HepG2 (cell line): ENCODE measurements around the gene MAN1B1. TPM values are rescaled to one million over a fixed set of nuclear protein-coding genes. Genes with fewer than 3 reads are reported as not detected.

ENCODE experiments used
- AGO1 ChIP-seq: fragments of 200-400 bp; formaldehyde crosslinking; IDR thresholded peaks from 2 replicates; pipeline ENCODE4 v1.6.1; 2017; ENCODE audit warnings: mild to moderate bottlenecking, low read depth, low read length, moderate library complexity; ENCODE audit not compliant: poor library complexity, severe bottlenecking
- ARNTL ChIP-seq: sonication (generic); formaldehyde crosslinking; IDR thresholded peaks from 2 replicates; pipeline ENCODE4 v1.4.0; 2020; ENCODE audit warnings: mild to moderate bottlenecking, missing genetic modification reagents
- FOSL1 ChIP-seq: sonication (generic); formaldehyde crosslinking; IDR thresholded peaks from 2 replicates; pipeline ENCODE4 v1.9.0; 2021; ENCODE audit warnings: missing genetic modification reagents, borderline replicate concordance
- HHEX ChIP-seq: IDR thresholded peaks from 2 replicates; pipeline ENCODE4 v1.6.1; 2016; ENCODE audit warnings: control low read depth
- HIVEP1 ChIP-seq: sonication (generic); formaldehyde crosslinking; IDR thresholded peaks from 2 replicates; pipeline ENCODE4 v1.4.0; 2020; ENCODE audit warnings: mild to moderate bottlenecking, missing genetic modification reagents
- HNF4A ChIP-seq: sonication (generic); formaldehyde crosslinking; IDR thresholded peaks from 2 replicates; pipeline ENCODE4 v1.4.0; 2020; ENCODE audit warnings: missing genetic modification reagents
- MEIS2 ChIP-seq: sonication (generic); formaldehyde crosslinking; IDR thresholded peaks from 2 replicates; pipeline ENCODE4 v1.9.0; 2021; ENCODE audit warnings: mild to moderate bottlenecking, missing genetic modification reagents
- MIXL1 ChIP-seq: IDR thresholded peaks from 2 replicates; pipeline ENCODE4 v1.6.1; 2016
- NFE2L2 ChIP-seq: fragments of 150-350 bp; IDR thresholded peaks from 2 replicates; pipeline ENCODE4 v1.6.1; 2014; ENCODE audit warnings: low read length
- NFKB2 ChIP-seq: sonication (generic); formaldehyde crosslinking; IDR thresholded peaks from 2 replicates; pipeline ENCODE4 v1.4.0; 2020; ENCODE audit warnings: missing genetic modification reagents, borderline replicate concordance
- NR2F6 ChIP-seq, 2 experiments: IDR thresholded peaks; 2 replicates each; pipeline ENCODE4 v1.6.1; 2016; ENCODE audit warnings: antibody characterized with exemption in 1 of 2, mild to moderate bottlenecking in 1 of 2
- RFX3 ChIP-seq: IDR thresholded peaks from 2 replicates; pipeline ENCODE4 v1.6.1; 2016; ENCODE audit warnings: missing biosample characterization, missing genetic modification reagents
- SALL1 ChIP-seq: sonication (generic); formaldehyde crosslinking; IDR thresholded peaks from 2 replicates; pipeline ENCODE4 v1.8.0; 2022; ENCODE audit warnings: mild to moderate bottlenecking, missing genetic modification reagents
- SETDB1 ChIP-seq: sonication (generic); formaldehyde crosslinking; IDR thresholded peaks from 2 replicates; pipeline ENCODE4 v1.5.1; 2020; ENCODE audit warnings: missing genetic modification reagents, mild to moderate bottlenecking, borderline replicate concordance
- SP5 ChIP-seq: IDR thresholded peaks from 2 replicates; pipeline ENCODE4 v1.6.1; 2016; ENCODE audit warnings: low read depth, borderline replicate concordance
- ZBTB2 ChIP-seq: sonication (generic); formaldehyde crosslinking; IDR thresholded peaks from 2 replicates; pipeline ENCODE4 v1.8.0; 2022; ENCODE audit warnings: low read depth, missing genetic modification reagents
- ZBTB33 ChIP-seq: sonication (generic); formaldehyde crosslinking; IDR thresholded peaks from 2 replicates; pipeline ENCODE4 v1.4.0; 2020; ENCODE audit warnings: missing genetic modification reagents
- ZBTB8A ChIP-seq: sonication (generic); formaldehyde crosslinking; IDR thresholded peaks from 2 replicates; pipeline ENCODE4 v1.4.0; 2020; ENCODE audit warnings: mild to moderate bottlenecking, low read depth, missing genetic modification reagents, borderline replicate concordance
- ZFY ChIP-seq: sonication (generic); formaldehyde crosslinking; IDR thresholded peaks from 2 replicates; pipeline ENCODE4 v1.4.0; 2020; ENCODE audit warnings: missing genetic modification reagents
- ZNF235 ChIP-seq: sonication (generic); formaldehyde crosslinking; IDR thresholded peaks from 2 replicates; pipeline ENCODE4 v1.8.1; 2023; ENCODE audit warnings: mild to moderate bottlenecking, missing genetic modification reagents, borderline replicate concordance
- ZNF329 ChIP-seq: sonication (generic); formaldehyde crosslinking; IDR thresholded peaks from 2 replicates; pipeline ENCODE4 v1.9.0; 2021; ENCODE audit warnings: low read depth, mild to moderate bottlenecking, missing genetic modification reagents
- ZNF543 ChIP-seq: sonication (generic); formaldehyde crosslinking; IDR thresholded peaks from 2 replicates; pipeline ENCODE4 v1.4.0; 2020; ENCODE audit warnings: mild to moderate bottlenecking, missing genetic modification reagents
- ZNF792 ChIP-seq: IDR thresholded peaks from 2 replicates; pipeline ENCODE4 v1.6.1; 2016
- polyA plus RNA-seq, 8 experiments: library from polyadenylated mRNA; depleted of rRNA in 3 of 8; stranded (reverse) in 7 of 8; unstranded in 1 of 8; fragments of >200 nt; fragmentation: Illumina TruSeq in 4 of 8; extraction: Trizol in 4 of 8; gene quantifications; 2 replicates each; pipeline versions ENCODE4 v1.2.1 to v1.2.3, GENCODE V29; 2011 to 2016; ENCODE audit warnings: low read depth in 4 of 8, missing spikeins in 1 of 8, mixed read lengths in 1 of 8; ENCODE audit not compliant: insufficient read depth in 1 of 8
- total RNA-seq, 5 experiments: library from RNA; depleted of rRNA; stranded (reverse); fragments of >200 nt; fragmentation: Illumina TruSeq; extraction: Trizol; gene quantifications; 2 replicates each; pipeline ENCODE4 v1.2.3, GENCODE V29; 2016; ENCODE audit warnings: low read depth in 1 of 5
- TF ChIP-seq, protein P1 (sequence below): sonication (generic); formaldehyde crosslinking; IDR thresholded peaks from 2 replicates; pipeline ENCODE4 v1.5.1; 2020; ENCODE audit warnings: missing genetic modification reagents, mild to moderate bottlenecking, borderline replicate concordance
- TF ChIP-seq, protein P2 (sequence below): IDR thresholded peaks from 2 replicates; pipeline ENCODE4 v1.6.1; 2016; ENCODE audit warnings: missing compliant biosample characterization, missing genetic modification reagents, borderline replicate concordance

Gene MAN1B1
- total and polyA plus RNA-seq, 2 of the 13 experiments (the other 11 are each of a cell fraction or from before 2014, with no cell fraction given), result 48.9 to 59.5 TPM

DNA sequence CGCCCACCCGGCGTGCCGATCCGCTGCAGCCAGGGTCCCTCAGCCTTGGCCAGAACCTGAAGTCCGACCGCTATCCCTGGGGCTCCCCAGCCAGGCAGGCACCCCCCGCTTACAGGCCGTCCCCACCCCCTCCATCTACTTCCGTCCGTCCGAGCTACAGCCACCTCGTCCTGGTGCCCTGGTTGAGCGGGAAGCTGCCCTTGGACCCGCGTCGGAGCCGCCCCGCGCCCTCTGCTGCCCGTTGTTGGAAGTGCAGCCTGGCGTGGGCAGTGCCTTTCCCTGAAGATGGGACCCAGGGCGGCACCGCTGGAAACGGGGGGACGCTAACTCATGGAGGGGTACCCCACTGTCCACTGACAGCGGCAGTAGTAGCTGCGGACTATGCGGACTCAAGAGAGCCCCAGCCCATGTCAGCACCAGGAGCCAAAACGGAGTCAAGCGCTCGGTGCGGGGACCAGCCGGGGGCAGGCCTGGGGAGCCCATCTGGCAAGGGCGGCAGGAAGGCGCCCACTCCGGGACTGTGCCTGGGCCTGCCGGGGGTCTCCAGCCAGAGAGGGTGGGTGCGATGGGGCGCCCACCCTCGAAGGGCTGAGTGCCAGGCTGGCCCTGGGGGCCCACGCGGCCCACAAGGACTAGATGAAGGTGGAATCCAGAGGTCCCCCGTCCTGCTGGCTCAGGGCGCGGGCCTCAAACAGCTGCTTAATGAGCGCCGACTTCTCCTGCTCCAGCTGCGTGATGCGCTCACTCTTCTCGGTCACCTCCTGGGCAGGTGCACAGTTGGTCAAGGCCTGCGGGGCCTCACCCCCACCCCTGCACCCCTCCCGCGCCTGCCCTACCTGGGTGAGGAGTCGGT, 22.5 kb upstream of the MAN1B1 start (continued):
- TF ChIP-seq, protein P1, sequence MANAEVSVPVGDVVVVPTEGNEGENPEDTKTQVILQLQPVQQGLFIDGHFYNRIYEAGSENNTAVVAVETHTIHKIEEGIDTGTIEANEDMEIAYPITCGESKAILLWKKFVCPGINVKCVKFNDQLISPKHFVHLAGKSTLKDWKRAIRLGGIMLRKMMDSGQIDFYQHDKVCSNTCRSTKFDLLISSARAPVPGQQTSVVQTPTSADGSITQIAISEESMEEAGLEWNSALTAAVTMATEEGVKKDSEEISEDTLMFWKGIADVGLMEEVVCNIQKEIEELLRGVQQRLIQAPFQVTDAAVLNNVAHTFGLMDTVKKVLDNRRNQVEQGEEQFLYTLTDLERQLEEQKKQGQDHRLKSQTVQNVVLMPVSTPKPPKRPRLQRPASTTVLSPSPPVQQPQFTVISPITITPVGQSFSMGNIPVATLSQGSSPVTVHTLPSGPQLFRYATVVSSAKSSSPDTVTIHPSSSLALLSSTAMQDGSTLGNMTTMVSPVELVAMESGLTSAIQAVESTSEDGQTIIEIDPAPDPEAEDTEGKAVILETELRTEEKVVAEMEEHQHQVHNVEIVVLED (CRISPR knock-in tag), result peak; percentile 31; the same call in 1 of the 2 replicates
- TF ChIP-seq SETDB1 (CRISPR knock-in tag) (no peak), SP5 (CRISPR knock-in tag) (no peak), ARNTL (CRISPR knock-in tag) (no peak), SALL1 (CRISPR knock-in tag) (peak; percentile 73), ZBTB2 (CRISPR knock-in tag) (no peak), ZNF543 (CRISPR knock-in tag) (no peak), ZNF329 (CRISPR knock-in tag) (no peak), MIXL1 (CRISPR knock-in tag) (0 out of 2 replicates have a peak, but pooled peaks have one; percentile 27), ZNF235 (CRISPR knock-in tag) (no peak), RFX3 (CRISPR knock-in tag) (no peak), HNF4A (peak; percentile 31; the same call in 1 of the 2 replicates), ZBTB8A (CRISPR knock-in tag) (no peak), FOSL1 (CRISPR knock-in tag) (no peak), ZNF792 (peak; percentile 77; the same call in 1 of the 2 replicates), HHEX (CRISPR knock-in tag) (no peak), MEIS2 (CRISPR knock-in tag) (peak; percentile 26; the same call in 1 of the 2 replicates), NR2F6 (IDR thresholded peaks at IDR 0.05) (no peak), NR2F6 (CRISPR knock-in tag; IDR thresholded peaks at IDR 0.05) (0 out of 2 replicates have a peak, but pooled peaks have one; percentile 45), NFKB2 (peak; percentile 32; the same call in 1 of the 2 replicates), ZFY (CRISPR knock-in tag) (no peak), ZBTB33 (CRISPR knock-in tag) (peak; percentile 77), HIVEP1 (CRISPR knock-in tag) (no peak; the same call in 1 of the 2 replicates), NFE2L2 (no peak), AGO1 (peak; percentile 56)
- TF ChIP-seq, protein P2, sequence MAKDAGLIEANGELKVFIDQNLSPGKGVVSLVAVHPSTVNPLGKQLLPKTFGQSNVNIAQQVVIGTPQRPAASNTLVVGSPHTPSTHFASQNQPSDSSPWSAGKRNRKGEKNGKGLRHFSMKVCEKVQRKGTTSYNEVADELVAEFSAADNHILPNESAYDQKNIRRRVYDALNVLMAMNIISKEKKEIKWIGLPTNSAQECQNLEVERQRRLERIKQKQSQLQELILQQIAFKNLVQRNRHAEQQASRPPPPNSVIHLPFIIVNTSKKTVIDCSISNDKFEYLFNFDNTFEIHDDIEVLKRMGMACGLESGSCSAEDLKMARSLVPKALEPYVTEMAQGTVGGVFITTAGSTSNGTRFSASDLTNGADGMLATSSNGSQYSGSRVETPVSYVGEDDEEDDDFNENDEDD, result peak; percentile 88
